ENCODE measurements around the gene STK10. TPM values are rescaled to one million over a fixed set of nuclear protein-coding genes. Genes with fewer than 3 reads are reported as not detected.

Gene STK10
- total and polyA plus RNA-seq, 2 of the 8 experiments (the other 6 are each of a cell fraction or from before 2014, with no cell fraction given): 10.5 to 21.4 TPM

GRCh38 chr5:172150514-172151425, 37.3 kb downstream of the STK10 start:
- 92% methylated on average over 16 of the region's 16 CpGs; no CpG with 5 or more reads in 1 of the 2 experiments for WGBS, 2 experiments (ENCODE audit: extremely low coverage in 1 of 2, insufficient coverage in 1 of 2, insufficient read length in 1 of 2, insufficient replicate concordance in 2 of 2, low coverage in 1 of 2, low lambda C conversion rate in 2 of 2, missing lambda C conversion rate in 1 of 2)
- Histone ChIP-seq H3K4me2 (ENCODE audit: insufficient read depth in 1 of 2, low read depth in 2 of 2, low read length in 2 of 2) (no peak overlapping the region), H2BK20ac (ENCODE audit: low read length) (no peak overlapping the region), H2BK5ac (ENCODE audit: low read depth, low read length) (no peak overlapping the region), H2AFZ (ENCODE audit: low read length) (no peak overlapping the region), H3K27ac (ENCODE audit: low read depth, low read length) (no peak overlapping the region), H3K14ac (ENCODE audit: insufficient read length) (no peak overlapping the region), H3K27me3 (replicated peaks in 1 of 4; ENCODE audit: control insufficient read depth in 3 of 4, extremely low read depth in 1 of 4, insufficient read depth in 3 of 4, low read length in 3 of 4) (no peaks in the 10 kb centered on the region), H3K4me1 (replicated peaks in 1 of 4; ENCODE audit: control insufficient read depth in 3 of 4, insufficient read depth in 4 of 4, low read length in 3 of 4) (peaks cover 0 to 2% (median under 1%) of the 10 kb centered on the region in 4 experiments; a peak in 2 of 7 replicates), H3K36me3 (ENCODE audit: control insufficient read depth in 2 of 4, insufficient read depth in 4 of 4, low read length in 3 of 4) (no peaks in the 10 kb centered on the region), H2BK15ac (ENCODE audit: low read length) (no peak overlapping the region; the same call in 1 of the 2 replicates), H3K18ac (ENCODE audit: extremely low read depth, low read length) (no peak overlapping the region), H3K23ac (ENCODE audit: insufficient read length) (no peak overlapping the region), H3K79me1 (ENCODE audit: low read depth, low read length) (no peaks in the 10 kb centered on the region; the same call in 1 of the 2 replicates), H3K9ac (replicated peaks in 1 of 4; ENCODE audit: extremely low read depth in 1 of 4, low read depth in 3 of 4, low read length in 3 of 4) (no peak overlapping the region), H3K4ac (replicated peaks; ENCODE audit: insufficient read length, low read depth, low read length) (no peak overlapping the region), H4K20me1 (replicated peaks in 1 of 2; ENCODE audit: control insufficient read depth in 1 of 2, insufficient read depth in 2 of 2, low read length in 2 of 2) (peaks cover 2 to 4% of the 10 kb centered on the region in 2 experiments), H3K23me2 (ENCODE audit: low read depth, low read length) (no peaks in the 10 kb centered on the region), H2BK12ac (ENCODE audit: low read depth, low read length) (no peak overlapping the region), H4K91ac (replicated peaks; ENCODE audit: insufficient read length, low read length) (no peak overlapping the region), H3K4me3 (ENCODE audit: extremely low read depth in 1 of 4, insufficient read depth in 2 of 4, low read depth in 3 of 4, low read length in 4 of 4) (no peak overlapping the region), H4K5ac (ENCODE audit: insufficient read length, low read depth, low read length) (no peak overlapping the region), H2BK120ac (replicated peaks; ENCODE audit: low read depth, low read length) (no peak overlapping the region), H2AK5ac (ENCODE audit: low read depth, low read length) (no peak overlapping the region), H3K9me3 (ENCODE audit: insufficient read depth in 2 of 2, low read depth in 1 of 2, low read length in 1 of 2) (no peaks in the 10 kb centered on the region), H3K56ac (replicated peaks; ENCODE audit: insufficient read length, low read depth, low read length) (no peak overlapping the region), H3K79me2 (ENCODE audit: control insufficient read depth in 1 of 2, insufficient read depth in 2 of 2, low read length in 2 of 2) (no peaks in the 10 kb centered on the region), H4K8ac (ENCODE audit: extremely low read depth, insufficient read depth, low read length) (no peak overlapping the region)
- FAIRE-seq: no peak
- POLR2A ChIA-PET (ENCODE audit: partially characterized antibody): no interaction called here
- DNase-seq (ENCODE audit: low read depth in 1 of 2, low spot score in 2 of 2): no peak
- CTCF ChIA-PET (ENCODE audit: partially characterized antibody): interaction anchor here (1.0 to 1.2 kb wide), 2 partner anchors 24 to 44 kb away, joined by 3 to 4 read pairs; no protein-coding TSS in a partner anchor

Data from H1 (cell line).